Mesodermal cell (in vitro differentiated cells): Measurements from ENCODE around the gene TANK.
A peak's percentile ranks its signal among the peaks of the same experiment; 100 is the strongest.

Experiments used
- H3K27ac ChIP-seq: 2 replicates; pipeline ENCODE4 v1.7.0; 2013; ENCODE audit warnings: mild to moderate bottlenecking, low read depth, low read length, moderate library complexity; ENCODE audit not compliant: severe bottlenecking
- H3K36me3 ChIP-seq: 2 replicates; pipeline ENCODE4 v1.7.1; 2013; ENCODE audit warnings: mild to moderate bottlenecking, low read length, moderate library complexity; ENCODE audit not compliant: control insufficient read depth, insufficient read depth
- H3K4me1 ChIP-seq: one replicate; pipeline ENCODE4 v1.7.1; 2013; ENCODE audit warnings: mild to moderate bottlenecking, low read length; ENCODE audit not compliant: insufficient read depth, control insufficient read depth, poor library complexity, severe bottlenecking
- H3K4me3 ChIP-seq: 2 replicates; pipeline ENCODE4 v1.7.0; 2013; ENCODE audit warnings: low read length, control low read depth, mild to moderate bottlenecking; ENCODE audit not compliant: insufficient read depth, poor library complexity, severe bottlenecking; ENCODE audit errors: extremely low read depth
- H3K9me3 ChIP-seq: 2 replicates; pipeline ENCODE4 v1.7.1; 2013; ENCODE audit warnings: mild to moderate bottlenecking, low read length, moderate library complexity; ENCODE audit not compliant: control insufficient read depth
- WGBS, 2 experiments: methylation state at CpG; one replicate each; pipeline ENCODE4 v1.1.5; 2013; ENCODE audit warnings: missing lambda C conversion rate in 2 of 2; ENCODE audit not compliant: insufficient coverage in 2 of 2; 5-methylcytosine and 5-hydroxymethylcytosine counted together

Gene TANK

GRCh38 chr2:161206471-161207032, 46.3 kb downstream of the TANK start:
- no CpG with 5 or more reads among the region's 1 CpG for WGBS, 2 experiments
- peaks cover 14% of the 10 kb centered on the region for H3K4me1 ChIP-seq
- H3K4me3 ChIP-seq, result no peak overlapping the region
- H3K27ac ChIP-seq, result no peak overlapping the region
- H3K9me3 ChIP-seq, result no peaks in the 10 kb centered on the region
- peaks cover 8% of the 10 kb centered on the region for H3K36me3 ChIP-seq

GRCh38 chr2:161207941-161208340, 47.7 kb downstream of the TANK start:
- H3K9me3 ChIP-seq, result no peaks in the 10 kb centered on the region
- H3K4me3 ChIP-seq, result no peak overlapping the region
- WGBS, 2 experiments, result no CpG with 5 or more reads among the region's 1 CpG
- peaks cover 14% of the 10 kb centered on the region for H3K4me1 ChIP-seq
- peak overlapping the region; percentile 52 for H3K27ac ChIP-seq
- H3K36me3 ChIP-seq, result peaks cover 20% of the 10 kb centered on the region

GRCh38 chr2:161208527-161209139, 48.4 kb downstream of the TANK start:
- Histone ChIP-seq H3K4me3 (no peak overlapping the region), H3K4me1 (peaks cover 14% of the 10 kb centered on the region), H3K36me3 (peaks cover 26% of the 10 kb centered on the region), H3K27ac (no peak overlapping the region), H3K9me3 (no peaks in the 10 kb centered on the region)
- WGBS, 2 experiments, result 64 to 100% methylated on average over 1 to 2 of the region's 4 CpGs

- no peak overlapping the region for H3K4me3 ChIP-seq
Measured at GRCh38 chr2:161209902-161210301, 49.7 kb downstream of the TANK start.

GRCh38 chr2:161217597-161218185, 57.5 kb downstream of the TANK start:
- Histone ChIP-seq H3K27ac (no peak overlapping the region), H3K36me3 (peaks cover 19% of the 10 kb centered on the region), H3K9me3 (peaks cover 7% of the 10 kb centered on the region), H3K4me3 (no peak overlapping the region), H3K4me1 (peaks cover 6% of the 10 kb centered on the region)
- WGBS, 2 experiments, result 100% methylated on average over 1 of the region's 3 CpGs; no CpG with 5 or more reads in 1 of the 2 experiments

More at GRCh38 chr2:161209902-161210301, 49.7 kb downstream of the TANK start:
- H3K9me3 ChIP-seq, result peaks cover 7% of the 10 kb centered on the region
- H3K36me3 ChIP-seq, result peaks cover 32% of the 10 kb centered on the region
- 96 to 100% methylated on average over 2 of the region's 2 CpGs for WGBS, 2 experiments
- no peak overlapping the region for H3K27ac ChIP-seq
- H3K4me1 ChIP-seq, result peaks cover 14% of the 10 kb centered on the region

- Histone ChIP-seq H3K27ac (no peak overlapping the region), H3K4me1 (peaks cover 6% of the 10 kb centered on the region), H3K36me3 (peaks cover 7% of the 10 kb centered on the region), H3K9me3 (peaks cover 5% of the 10 kb centered on the region), H3K4me3 (no peak overlapping the region)
- no CpG with 5 or more reads among the region's 1 CpG for WGBS, 2 experiments
Measured at GRCh38 chr2:161219211-161219610, 59.0 kb downstream of the TANK start.

GRCh38 chr2:161223139-161223732, 63.0 kb downstream of the TANK start:
- no peaks in the 10 kb centered on the region for H3K9me3 ChIP-seq
- no peak overlapping the region for H3K27ac ChIP-seq
- H3K4me3 ChIP-seq, result no peak overlapping the region
- no CpG with 5 or more reads among the region's 3 CpGs for WGBS, 2 experiments
- H3K36me3 ChIP-seq, result peaks cover 4% of the 10 kb centered on the region
- H3K4me1 ChIP-seq, result peaks cover 6% of the 10 kb centered on the region

- WGBS, 2 experiments, result 94 to 95% methylated on average over 3 to 4 of the region's 6 CpGs
- H3K4me3 ChIP-seq, result no peak overlapping the region
- no peaks in the 10 kb centered on the region for H3K4me1 ChIP-seq
- H3K27ac ChIP-seq, result no peak overlapping the region
- peaks cover 17% of the 10 kb centered on the region for H3K36me3 ChIP-seq
- H3K9me3 ChIP-seq, result no peaks in the 10 kb centered on the region
Measured at GRCh38 chr2:161228511-161229240, 68.4 kb downstream of the TANK start.

- WGBS, 2 experiments, result 100% methylated on average over 2 of the region's 4 CpGs; no CpG with 5 or more reads in 1 of the 2 experiments
- no peaks in the 10 kb centered on the region for H3K9me3 ChIP-seq
- no peak overlapping the region for H3K27ac ChIP-seq
- peaks cover 17% of the 10 kb centered on the region for H3K36me3 ChIP-seq
- no peaks in the 10 kb centered on the region for H3K4me1 ChIP-seq
- H3K4me3 ChIP-seq, result no peak overlapping the region
Measured at GRCh38 chr2:161230959-161231358, 70.7 kb downstream of the TANK start.

GRCh38 chr2:161232571-161232970, 72.3 kb downstream of the TANK start:
- Histone ChIP-seq H3K36me3 (peaks cover 14% of the 10 kb centered on the region), H3K4me3 (no peak overlapping the region), H3K9me3 (no peaks in the 10 kb centered on the region), H3K4me1 (peaks cover 5% of the 10 kb centered on the region), H3K27ac (no peak overlapping the region)
